ENCODE results near the gene BARHL1.

The BARHL1 gene

DNA sequence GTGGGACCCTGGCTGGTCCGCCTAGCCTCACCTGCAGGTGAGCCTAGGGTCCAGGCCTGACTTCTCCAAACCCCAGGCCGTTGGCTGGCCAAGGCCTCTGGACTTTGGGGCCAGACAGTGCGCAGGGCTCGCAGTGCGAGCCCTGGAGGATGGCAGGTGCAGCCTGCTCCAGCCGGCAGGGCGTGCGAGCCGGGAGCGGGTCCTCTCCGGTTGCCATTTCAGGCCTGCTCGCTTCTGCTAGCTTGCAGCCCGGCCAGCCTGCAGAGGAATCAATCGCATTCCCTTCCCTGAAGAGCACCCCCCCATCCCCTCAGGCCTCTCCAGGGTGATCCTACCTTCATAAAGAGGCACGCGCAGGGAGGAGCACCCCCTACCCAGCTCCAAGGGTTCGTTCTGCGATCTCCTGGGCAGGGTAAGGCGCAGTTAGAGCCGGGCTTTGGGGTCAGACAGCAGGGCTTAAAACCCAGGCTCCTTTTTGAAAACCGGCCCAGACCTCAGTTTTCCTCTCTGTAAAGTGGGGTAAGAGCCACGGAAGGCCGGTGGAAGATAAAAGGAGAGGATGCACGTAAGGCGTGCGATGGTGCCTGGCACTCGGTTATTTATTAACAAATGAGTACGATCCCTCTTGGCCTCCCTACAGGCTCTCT, 6.2 kb downstream of the BARHL1 start:
- DNase-seq: no peak

DNA sequence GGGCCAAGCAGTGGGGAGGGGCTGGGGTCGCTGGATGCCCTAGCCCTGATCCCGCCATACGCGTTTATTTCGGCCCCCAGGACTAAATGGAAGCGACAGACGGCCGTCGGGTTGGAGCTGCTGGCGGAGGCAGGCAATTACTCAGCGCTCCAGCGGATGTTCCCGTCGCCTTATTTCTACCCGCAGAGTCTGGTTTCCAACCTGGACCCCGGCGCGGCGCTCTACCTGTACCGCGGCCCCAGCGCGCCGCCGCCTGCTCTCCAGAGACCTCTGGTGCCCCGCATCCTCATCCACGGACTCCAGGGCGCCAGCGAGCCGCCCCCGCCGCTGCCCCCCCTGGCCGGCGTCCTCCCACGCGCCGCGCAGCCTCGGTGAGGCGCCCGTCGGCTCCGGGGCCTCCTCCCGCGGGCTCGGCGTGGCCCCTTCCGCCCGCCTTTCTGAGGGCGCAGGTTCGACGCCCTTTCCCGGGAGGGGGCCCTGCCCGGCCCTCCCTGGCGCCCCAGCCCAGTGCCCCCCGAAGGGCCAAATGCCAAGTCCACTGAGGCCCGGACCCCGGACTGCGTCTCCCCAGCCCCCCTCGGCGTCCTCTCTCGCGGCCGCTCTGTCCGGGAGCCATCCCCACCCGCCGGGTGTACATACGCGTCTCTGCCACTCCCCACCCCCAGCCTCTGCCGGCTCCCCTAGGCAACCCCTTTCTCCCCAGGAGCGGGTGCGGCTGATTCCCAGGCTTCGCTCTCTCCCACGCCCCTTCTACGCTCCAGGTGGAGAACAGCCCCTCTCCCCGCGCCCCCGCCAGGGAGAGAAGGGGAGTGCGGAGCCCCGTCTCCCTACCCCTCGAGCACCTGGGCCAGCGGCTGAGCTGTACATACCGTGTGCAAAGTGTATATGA, 7.0 kb downstream of the BARHL1 start:
- DNase-seq: no peak

DNA sequence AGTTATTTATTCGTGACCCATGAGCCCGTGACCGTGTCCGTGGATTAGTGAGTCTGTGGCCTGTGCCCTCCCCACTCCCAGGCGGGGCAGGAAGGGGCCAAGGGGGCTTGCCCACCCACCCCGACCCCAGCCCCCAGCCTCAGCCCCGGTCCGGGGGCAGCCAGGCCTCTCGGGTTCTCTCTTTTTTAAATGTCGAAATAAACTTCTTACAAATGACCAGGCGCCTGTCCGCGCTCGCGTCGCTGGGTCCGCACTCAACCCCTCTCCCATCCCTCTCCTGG, 7.6 kb downstream of the BARHL1 start:
- DNase-seq: no peak

DNA sequence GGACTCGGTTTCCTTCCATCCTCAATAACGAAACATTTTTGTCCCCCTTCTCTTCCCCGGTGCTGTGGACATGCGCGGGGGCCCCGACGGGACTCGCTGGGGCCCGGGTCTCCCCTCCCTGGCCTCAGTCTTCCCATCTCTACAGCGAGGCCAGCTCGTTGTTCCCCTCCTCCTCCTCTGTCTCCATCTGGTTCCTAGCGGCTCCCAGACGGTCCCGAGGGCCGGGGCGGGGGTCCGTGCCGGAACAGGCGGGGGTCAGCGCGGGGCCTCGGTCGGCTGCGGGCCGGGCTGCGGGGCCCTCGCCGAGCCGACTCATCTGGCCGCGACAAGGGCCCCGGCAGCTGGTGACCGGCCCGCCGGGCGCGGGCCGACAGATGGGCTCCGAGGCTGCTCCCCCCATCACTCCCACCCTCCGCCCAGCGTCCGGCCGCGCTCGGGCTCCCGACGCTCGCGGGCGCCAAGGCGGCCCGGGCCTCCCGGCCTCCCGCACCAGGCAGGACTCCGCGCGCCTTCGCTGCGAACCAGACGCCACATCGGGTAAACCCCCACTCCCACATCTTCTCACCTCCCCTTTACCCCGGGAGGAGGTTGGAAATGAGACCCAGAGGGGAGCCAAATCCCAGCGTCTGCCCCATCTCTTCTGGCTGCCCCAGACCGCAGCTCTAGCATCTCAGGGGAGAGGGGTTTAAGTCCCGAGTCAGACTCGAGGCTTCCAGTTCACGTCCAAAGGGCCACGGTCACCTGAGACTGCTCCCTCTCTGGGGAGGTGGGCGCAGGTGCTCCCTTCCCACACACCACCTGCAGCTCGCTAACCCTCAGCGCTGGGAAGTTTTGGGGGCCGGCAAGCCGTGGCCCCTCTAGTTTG, 8.1 kb downstream of the BARHL1 start:
- no peak for DNase-seq

DNA sequence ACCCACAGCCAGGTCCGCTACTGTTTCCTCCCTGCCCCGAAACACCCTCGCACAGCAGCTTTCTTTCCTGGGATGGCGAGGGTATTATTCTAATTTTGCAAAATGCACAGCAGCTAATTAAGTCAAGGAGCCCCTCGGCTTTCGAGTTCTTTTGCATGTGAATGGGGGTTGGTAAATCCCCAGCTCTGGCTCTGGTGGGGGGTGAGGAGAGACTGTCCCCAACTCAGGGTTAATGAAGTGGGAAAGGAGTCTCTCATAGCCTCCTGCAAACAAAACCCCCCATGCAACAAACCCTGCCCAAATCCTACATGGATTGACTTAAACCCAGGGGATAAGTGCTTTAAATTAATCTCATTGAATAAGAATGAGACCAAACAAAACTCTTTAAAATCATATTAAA, 8.8 kb downstream of the BARHL1 start:
- DNase-seq: no peak

DNA sequence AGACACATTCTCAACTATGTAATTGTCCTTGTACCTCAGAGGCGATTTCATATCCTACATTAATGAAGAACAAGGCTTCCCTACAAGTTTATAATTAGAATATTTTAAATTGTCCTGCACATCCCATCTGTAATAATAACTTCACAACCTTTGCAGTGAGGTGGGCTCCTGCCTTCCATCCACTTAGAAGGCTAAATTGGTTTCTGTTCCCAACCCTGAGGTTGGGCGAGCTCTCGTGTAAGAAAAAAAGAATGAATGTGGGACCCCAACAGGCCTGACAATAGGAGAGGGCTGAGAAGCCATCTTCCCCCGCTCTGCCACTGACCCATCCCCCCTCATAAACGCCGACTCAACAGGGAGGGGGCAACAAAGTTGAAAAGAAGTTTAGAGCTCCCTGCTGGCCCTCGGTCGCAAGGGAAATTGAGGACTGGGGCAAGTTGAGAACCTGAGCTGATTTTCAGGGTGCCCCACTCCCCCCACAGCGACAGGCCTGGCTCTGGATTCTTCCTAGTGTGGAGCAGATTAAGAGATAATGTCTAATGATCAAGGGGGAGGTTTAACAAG, 9.4 kb downstream of the BARHL1 start:
- DNase-seq: no peak

DNA sequence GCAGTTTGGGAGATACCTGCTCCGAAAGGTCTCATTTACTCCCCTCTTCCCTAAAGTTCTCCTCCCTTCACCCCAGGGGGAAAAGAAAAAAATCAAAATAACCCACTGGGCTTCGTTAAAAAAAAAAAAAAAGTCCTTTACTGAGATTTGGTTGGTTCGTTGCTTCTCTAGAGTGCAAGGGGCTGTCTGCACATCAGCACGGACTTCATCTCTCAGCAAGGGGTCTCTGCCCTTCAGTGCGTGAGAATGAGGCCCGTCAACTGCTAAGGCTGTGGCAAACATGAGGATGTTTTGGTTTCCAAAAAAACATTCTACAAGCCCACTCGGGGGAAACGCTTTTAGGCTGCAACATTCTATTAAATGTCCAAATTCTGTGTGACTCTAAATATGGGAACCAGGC, 10.0 kb downstream of the BARHL1 start:
- no peak for DNase-seq

DNA sequence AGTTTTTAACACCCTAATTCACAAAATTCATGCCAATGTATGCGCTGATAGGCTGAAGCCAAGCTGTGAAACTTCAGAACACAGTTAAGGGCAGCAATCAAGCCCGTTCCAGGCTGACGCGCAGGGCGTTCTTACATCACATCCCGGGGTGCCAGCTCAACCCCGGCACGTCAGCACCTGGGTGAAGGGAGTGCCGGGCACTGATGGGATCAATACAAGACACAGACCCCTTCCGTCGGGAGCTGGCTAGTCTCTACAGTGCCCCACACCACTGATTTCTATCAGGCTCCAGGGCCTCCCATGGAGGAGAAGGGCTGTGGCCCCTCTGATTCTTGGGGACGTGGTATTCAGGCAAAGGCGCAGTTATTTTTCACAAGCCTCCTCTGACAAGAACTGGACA, 12.0 kb downstream of the BARHL1 start:
- DNase-seq: no peak

DNA sequence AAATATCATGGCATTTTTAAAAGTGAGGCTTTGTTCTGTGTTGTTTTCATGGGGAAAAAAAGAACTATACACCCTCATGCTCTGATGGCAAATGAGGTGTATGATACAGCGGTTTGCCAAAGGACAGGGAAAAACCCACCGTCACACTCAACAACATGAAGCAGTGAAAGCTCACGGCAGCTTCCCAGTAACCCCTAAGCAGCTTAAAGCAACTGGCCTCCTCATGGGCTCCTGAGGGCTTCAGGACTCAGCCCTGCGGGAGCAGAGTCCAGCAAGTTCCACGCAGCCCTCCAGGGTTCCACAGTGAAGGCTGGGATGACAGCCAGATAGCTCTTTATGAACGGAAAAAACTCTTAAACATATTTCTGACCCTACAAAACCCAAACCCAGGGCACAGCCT, 12.9 kb downstream of the BARHL1 start:
- DNase-seq: no peak

DNA sequence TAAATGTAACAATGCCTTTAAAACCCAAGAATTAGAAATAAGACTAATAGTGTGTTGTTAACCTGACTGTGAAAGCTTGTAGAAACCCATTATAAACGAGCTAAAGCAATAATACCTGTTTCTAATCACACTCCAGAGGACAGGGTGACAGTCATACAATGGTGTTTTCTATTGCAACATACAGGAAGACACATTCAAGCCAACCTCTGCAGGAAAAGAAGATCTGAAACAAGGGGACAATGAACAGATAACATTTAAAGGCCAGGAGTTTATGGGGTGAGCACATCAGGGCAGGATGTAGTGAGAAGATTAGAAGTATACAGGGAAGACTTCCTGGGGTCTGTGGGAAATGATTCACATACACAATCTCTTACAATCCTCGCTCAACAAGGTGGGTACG, 13.8 kb downstream of the BARHL1 start:
- no peak for DNase-seq

DNA sequence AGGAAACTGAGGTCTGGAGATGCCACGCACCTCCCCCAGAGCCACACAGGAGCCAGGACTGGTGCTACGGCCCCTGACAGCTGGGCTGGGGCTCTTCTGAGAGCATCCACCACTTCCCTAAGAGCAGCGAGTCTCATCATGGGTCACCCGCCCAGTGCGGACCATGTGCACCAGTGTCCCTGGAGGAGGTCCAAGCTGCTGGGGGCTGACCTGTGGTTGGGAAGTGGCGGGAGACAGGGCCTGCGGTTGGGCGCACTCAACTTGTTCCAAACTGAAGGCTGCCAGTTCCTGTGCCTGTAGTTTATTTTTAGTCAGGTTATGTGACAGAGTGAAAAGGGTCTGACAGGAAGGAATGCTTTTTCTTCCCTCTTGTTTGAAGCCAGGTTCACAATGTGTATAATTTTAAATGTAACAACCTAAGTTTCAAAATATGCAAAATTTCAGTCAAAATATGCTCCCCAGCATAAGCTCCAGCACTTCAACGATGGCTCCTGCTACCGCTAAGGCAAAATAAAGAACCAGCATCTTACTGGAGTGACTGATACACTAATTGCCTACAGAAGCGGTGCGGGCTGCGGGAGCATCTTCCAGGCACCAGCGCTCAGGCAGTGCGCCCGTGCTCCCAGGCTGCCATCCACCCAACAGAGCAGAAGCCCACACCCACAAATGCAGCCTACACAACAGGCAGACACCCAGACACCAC, 14.8 kb downstream of the BARHL1 start:
- DNase-seq: peak; percentile 51

DNA sequence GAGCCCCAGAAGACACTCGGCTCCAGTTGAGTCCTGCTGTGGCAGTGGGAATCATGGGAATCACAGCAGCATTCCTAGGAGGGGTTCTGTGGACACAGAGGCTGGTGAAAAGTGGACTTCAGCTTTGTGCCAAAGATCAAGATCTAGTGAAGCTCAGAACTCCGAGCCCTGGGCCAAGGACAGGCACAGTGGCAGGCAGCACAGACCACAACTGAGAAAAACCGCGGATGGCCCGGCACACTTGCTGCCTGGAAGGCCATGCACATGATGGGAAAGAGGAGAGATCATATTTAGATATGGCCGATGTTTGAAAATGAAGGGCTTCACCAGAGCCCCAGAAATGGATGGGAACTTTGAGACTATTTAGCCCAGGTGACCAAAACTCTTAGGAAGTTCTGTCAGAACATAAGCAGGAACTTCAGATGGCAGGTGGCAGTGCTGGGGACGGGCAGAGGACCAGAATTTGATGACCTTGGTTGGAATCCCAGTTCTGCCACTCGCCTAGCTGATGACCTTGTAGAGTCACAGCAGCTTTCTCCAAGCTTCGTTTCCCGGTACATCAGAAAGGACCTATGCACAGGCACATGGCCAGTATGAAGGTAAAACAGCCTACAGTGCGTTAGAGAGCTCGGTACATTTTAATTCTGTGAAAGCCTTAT, 18.0 kb downstream of the BARHL1 start:
- no peak for DNase-seq

DNA sequence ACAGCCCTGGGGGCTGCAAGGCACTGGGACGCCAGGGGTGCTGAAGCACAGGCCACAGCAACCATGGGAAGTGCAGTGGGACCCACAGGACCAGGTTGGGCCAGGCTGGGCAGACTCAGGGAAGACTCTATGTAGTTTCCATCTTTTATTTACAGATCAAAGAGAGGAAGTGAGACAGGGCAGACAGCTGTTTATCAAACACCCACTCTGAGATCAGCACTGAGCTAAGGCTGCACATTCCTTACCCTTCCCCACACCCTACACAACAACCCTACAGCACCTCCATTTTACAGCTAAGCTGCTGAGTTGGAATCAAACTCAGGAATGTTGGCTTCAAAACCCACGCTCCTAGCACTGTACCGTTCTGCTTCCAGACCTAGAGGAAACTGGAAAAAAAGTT, 19.8 kb downstream of the BARHL1 start:
- DNase-seq: no peak

DNA sequence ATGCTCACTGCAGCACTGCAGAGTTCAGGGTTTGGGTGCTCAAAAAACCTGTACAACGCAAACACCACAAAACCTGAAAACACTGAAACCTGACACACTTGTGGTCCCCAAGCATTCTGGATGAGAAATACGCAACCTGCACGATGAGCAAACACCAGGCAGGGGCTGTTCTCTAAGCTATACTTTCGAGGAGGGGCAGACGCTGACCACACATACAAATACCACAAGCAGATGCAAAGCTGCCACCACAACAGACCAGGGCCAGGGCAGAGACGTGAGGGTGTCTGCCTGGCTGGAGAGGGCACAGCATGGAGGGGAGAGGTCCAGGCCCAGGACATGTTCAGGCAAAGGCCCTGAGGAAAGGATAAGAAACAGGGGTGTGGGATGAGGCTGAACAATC, 23.0 kb downstream of the BARHL1 start:
- DNase-seq: no peak

DNA sequence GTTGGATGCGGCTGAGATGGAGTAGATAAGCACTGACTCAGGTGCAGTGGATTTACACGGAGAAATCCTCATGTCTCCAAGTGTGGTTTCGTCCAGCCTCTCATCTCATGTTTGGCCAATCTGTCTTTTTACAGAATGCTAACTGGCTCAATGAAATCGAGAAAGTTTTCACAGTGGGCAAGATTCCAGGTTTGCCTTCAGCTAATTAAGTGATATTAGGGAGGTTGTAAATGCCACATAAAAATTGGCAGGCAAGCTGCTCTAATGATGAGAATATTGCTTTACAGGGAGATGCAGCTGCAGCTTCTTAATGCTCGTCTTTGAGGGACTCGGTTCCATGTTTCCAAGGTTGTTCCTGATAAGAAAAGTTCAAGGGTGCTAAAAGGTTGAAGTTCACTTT, 23.7 kb downstream of the BARHL1 start:
- no peak for DNase-seq

DNA sequence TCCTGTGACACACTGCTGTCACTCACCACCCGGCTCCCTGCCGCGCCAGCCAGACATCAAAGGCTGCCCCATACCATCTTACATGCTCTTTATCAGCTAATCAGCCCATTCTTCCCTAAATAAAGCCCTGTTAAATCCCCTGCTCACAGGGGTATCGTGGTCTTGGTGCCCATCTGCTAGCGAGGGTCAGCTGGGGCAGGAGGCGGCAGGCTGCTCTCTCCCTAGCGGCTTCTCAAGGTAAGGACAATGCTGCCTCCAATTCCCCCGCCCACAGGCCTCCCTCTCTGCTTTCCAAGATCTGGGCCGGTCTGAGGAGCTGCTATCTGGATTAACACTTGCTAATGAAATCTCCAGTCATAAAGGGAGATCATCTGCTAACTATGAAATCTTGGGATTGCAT, 26.8 kb downstream of the BARHL1 start:
- DNase-seq: no peak

DNA sequence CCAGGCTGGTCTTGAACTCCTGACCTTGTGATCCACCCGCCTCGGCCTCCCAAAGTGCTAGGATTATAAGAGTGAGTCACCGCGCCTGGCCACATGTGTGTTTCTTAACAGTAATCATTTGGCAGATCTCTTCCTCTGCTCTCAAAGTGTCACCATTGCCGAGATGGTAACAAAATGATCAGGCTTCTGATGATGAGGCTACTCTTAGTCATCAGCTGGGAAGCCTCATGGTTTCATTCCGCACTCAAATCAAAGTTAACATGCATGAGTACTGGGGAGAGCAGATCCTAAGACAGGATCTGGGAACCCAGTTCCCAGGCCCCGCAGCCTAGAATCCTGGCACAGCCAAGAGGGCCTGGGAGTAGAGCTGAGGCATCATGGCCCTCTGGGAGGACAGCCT, 27.4 kb downstream of the BARHL1 start:
- DNase-seq: no peak

DNA sequence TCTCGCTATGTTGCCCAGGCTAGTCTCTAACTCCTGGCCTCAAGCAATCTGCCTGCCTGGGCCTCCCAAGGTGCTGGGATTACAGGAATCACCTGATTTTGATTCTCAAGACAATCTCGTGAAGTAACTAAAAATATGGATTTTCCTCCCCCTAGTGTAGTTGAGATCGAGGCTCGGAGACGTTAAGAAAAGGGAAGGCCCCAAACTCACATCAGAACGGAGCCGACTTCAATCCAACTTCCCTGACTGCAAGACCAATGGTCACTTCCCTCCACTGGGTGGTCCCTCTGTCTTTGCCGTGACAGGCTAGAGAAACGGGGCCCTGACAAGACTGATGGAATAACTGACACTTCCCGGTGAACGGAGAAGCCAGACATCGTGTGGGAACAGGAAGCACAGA, 28.3 kb downstream of the BARHL1 start:
- DNase-seq: no peak

DNA sequence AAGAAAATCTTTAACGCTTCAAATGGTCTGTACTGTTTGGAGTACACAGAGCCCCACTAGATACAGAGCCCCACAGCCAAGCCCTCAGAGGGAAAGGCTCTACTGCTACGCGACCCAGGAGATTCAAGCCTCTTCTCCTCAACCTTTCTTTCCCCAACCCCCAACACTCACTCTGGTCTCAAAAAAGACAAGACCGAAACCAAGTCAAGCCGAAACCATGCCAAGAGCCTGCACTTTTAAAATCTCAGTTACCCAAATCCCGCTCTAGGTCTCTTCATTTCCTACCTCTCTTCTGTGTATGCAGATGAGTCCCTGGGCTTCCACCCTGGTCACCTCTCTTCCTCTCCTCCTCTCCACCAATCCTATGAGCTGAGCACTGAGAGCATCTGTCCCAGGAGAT, 31.9 kb downstream of the BARHL1 start:
- no peak for DNase-seq

DNA sequence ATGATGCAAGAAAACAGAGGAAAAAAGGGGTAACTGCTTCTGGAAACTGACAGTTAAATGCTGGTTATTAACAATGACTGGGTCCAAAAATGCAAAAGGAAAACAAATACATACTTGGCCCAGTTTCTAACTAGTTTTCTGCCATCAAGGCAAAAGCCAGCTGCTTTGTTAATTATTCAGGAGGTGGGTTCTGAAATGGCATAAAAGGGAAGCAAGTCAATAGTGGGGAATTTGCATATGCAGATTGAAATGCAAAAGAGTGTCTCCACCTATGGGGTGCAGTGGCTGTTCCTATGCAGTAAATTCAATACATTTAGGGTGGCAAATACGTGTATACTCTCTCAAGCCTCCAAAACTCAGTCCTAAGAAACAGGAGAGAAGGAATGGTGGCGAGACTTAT, 33.4 kb downstream of the BARHL1 start:
- DNase-seq: no peak

DNA sequence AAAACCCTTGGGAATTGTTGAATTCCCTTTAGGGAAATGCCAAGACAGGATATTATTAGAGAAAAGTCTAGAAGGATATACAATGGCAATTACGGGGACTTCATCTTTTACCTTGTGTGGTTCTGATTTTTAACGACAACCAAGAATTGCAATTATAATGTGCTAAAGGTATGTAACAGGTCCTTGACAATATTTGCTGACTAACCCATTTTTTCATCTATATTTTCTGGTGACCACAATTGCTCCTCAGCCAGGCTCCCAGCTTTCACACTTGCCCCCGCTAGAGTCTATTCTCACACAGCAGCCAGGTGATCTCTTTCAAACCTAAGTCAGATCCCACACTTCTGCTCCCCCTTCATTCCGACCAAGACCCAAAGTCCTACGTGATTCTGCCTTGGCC, 34.3 kb downstream of the BARHL1 start:
- no peak for DNase-seq

DNA sequence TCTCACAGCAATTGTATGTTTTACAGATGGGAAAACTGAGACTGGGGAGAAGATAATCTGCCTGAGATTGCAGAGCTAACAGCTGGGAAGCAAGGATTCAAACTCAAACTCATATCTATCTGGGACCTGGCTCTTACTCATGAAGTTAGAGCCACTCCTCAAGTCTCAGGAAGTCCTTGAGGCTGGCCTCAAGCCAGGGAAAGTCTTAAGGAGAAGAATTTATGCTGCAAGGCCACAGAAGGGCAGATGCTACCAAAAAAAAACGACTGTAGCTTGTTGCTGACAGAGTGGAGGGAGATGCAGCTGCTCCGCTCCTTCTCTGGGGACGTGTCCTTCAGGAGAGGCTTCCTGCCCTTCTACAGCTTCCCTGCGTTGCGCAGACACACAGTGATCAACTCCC, 39.8 kb downstream of the BARHL1 start:
- DNase-seq: no peak
